Retinal pigment epithelial cell (primary cell): ENCODE measurements around the gene NELFA.
"Not testable (repeated sequence)": the region's sequence is repeated elsewhere in the genome, so short reads cannot be mapped to it uniquely, and the experiment has no call there.

Experiments used
- DNase-seq: peaks from one replicate; pipeline ENCODE4 v3.0.0-alpha.2; 2010; ENCODE audit warnings: low read depth
- H3K4me3 ChIP-seq: 2 replicates; pipeline ENCODE4 v1.5.1; 2011; ENCODE audit warnings: mild to moderate bottlenecking, low read length, control low read depth, moderate library complexity
- CTCF ChIP-seq: conservative IDR thresholded peaks from 2 replicates; pipeline ENCODE4 v1.5.1; 2011; ENCODE audit warnings: low read depth, low read length, control low read depth, inconsistent platforms

The NELFA gene

GRCh38 chr4:2036327-2036726 is 27.6 kb upstream of the NELFA start:
- H3K4me3 ChIP-seq: no peak overlapping the region
- DNase-seq: no peak
- TF ChIP-seq CTCF: no peak

- DNase-seq, H3K4me3 ChIP-seq: not testable (repeated sequence)
Measured at GRCh38 chr4:2031161-2031560, 22.4 kb upstream of the NELFA start.

- not testable (repeated sequence) for DNase-seq, H3K4me3 ChIP-seq
Measured at GRCh38 chr4:2027120-2027519, 18.3 kb upstream of the NELFA start.

- no peak overlapping the region for H3K4me3 ChIP-seq
- no peak for TF ChIP-seq CTCF
- no peak for DNase-seq
Measured at GRCh38 chr4:2025817-2026216, 17.0 kb upstream of the NELFA start.

- H3K4me3 ChIP-seq: no peak overlapping the region
- no peak for TF ChIP-seq CTCF
- no peak for DNase-seq
Measured at GRCh38 chr4:2024683-2025082, 15.9 kb upstream of the NELFA start.

GRCh38 chr4:2021358-2022018 is 12.7 kb upstream of the NELFA start:
- not testable (repeated sequence) for DNase-seq, H3K4me3 ChIP-seq

GRCh38 chr4:2015008-2015407 is 6.2 kb upstream of the NELFA start:
- no peak for TF ChIP-seq CTCF
- no peak for DNase-seq
- H3K4me3 ChIP-seq: no peak overlapping the region

- DNase-seq: no peak
- TF ChIP-seq CTCF: no peak
- H3K4me3 ChIP-seq: no peak overlapping the region
Measured at GRCh38 chr4:2011583-2011982, 2.8 kb upstream of the NELFA start.

- peak overlapping the region; percentile 96 for H3K4me3 ChIP-seq
- peak; percentile 62 for DNase-seq
- peak; percentile 55 for TF ChIP-seq CTCF
Measured at GRCh38 chr4:2009651-2010233, 968 bp upstream of the NELFA start.
